Measurements from ENCODE around the gene PCDHA1.

DNA sequence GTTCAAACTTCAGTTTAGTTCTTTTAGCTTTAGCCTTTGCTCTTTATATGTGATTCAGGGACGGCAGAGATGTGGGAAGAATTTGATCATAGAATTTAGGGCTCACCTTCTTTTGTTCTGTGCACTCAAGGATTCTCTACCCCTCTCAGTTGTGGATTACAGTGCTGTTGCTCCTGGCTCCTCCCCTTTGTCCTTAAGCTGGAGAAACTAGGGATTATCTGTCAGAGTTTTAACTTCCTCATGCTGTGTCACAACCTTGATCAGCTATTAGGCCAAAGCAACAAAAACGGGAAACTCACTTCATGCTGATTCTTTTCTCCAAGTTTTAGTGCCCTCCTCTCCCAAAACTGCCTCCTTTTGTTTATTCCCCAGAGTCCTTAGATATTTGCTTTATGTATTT is 167.3 kb downstream of the PCDHA1 start:
- TF ChIP-seq, protein P1, sequence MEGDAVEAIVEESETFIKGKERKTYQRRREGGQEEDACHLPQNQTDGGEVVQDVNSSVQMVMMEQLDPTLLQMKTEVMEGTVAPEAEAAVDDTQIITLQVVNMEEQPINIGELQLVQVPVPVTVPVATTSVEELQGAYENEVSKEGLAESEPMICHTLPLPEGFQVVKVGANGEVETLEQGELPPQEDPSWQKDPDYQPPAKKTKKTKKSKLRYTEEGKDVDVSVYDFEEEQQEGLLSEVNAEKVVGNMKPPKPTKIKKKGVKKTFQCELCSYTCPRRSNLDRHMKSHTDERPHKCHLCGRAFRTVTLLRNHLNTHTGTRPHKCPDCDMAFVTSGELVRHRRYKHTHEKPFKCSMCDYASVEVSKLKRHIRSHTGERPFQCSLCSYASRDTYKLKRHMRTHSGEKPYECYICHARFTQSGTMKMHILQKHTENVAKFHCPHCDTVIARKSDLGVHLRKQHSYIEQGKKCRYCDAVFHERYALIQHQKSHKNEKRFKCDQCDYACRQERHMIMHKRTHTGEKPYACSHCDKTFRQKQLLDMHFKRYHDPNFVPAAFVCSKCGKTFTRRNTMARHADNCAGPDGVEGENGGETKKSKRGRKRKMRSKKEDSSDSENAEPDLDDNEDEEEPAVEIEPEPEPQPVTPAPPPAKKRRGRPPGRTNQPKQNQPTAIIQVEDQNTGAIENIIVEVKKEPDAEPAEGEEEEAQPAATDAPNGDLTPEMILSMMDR (conservative IDR thresholded peaks at IDR 0.05; ENCODE audit: low read length) = no peak
- no peak for TF ChIP-seq EZH2phosphoT487 (IDR thresholded peaks at IDR 0.05; ENCODE audit: borderline replicate concordance, low read depth, low read length)
